H9 (cell line): ENCODE results near the gene DNAJC12. TPM values are rescaled to one million over a fixed set of nuclear protein-coding genes. Genes with fewer than 3 reads are reported as not detected.

Experiments
- DNase-seq: peaks from one replicate; pipeline ENCODE4 v3.0.0-alpha.2; 2017
- H2AFZ ChIP-seq: one replicate; pipeline ENCODE4 v1.6.1; 2013; ENCODE audit warnings: mild to moderate bottlenecking, low read length, control low read depth, moderate library complexity
- H2AK5ac ChIP-seq: 2 replicates; pipeline ENCODE4 v1.6.1; 2013; ENCODE audit warnings: low read length, control low read depth, mixed read lengths; ENCODE audit not compliant: insufficient read length
- H2BK120ac ChIP-seq: one replicate; pipeline ENCODE4 v1.6.1; 2013; ENCODE audit warnings: low read depth, mild to moderate bottlenecking, low read length, control low read depth, inconsistent platforms; ENCODE audit not compliant: poor library complexity, severe bottlenecking
- H2BK12ac ChIP-seq: 2 replicates; pipeline ENCODE4 v1.6.1; 2013; ENCODE audit warnings: low read length, control low read depth, mixed read lengths, low read depth; ENCODE audit not compliant: insufficient read length
- H2BK15ac ChIP-seq: 2 replicates; pipeline ENCODE4 v1.6.1; 2013; ENCODE audit warnings: low read depth, low read length, control low read depth
- H2BK20ac ChIP-seq: one replicate; pipeline ENCODE4 v1.6.1; 2013; ENCODE audit warnings: low read depth, mild to moderate bottlenecking, low read length, control low read depth, inconsistent platforms; ENCODE audit not compliant: poor library complexity, severe bottlenecking
- H2BK5ac ChIP-seq: 2 replicates; pipeline ENCODE4 v1.6.1; 2013; ENCODE audit warnings: low read length, control low read depth, mixed read lengths; ENCODE audit not compliant: insufficient read length
- H3K14ac ChIP-seq: 2 replicates; pipeline ENCODE4 v1.6.1; 2013; ENCODE audit warnings: low read length, control low read depth; ENCODE audit not compliant: insufficient read depth
- H3K18ac ChIP-seq: 2 replicates; pipeline ENCODE4 v1.6.1; 2013; ENCODE audit warnings: low read depth, mild to moderate bottlenecking, mixed read lengths, low read length, control low read depth; ENCODE audit not compliant: insufficient read length
- H3K23ac ChIP-seq: 2 replicates; pipeline ENCODE4 v1.6.1; 2013; ENCODE audit warnings: low read length, control low read depth, mixed read lengths, low read depth; ENCODE audit not compliant: insufficient read length
- H3K23me2 ChIP-seq: 2 replicates; pipeline ENCODE4 v1.6.1; 2013; ENCODE audit warnings: low read depth, mild to moderate bottlenecking, mixed read lengths, low read length, control low read depth; ENCODE audit not compliant: insufficient read length, poor library complexity, severe bottlenecking
- H3K27ac ChIP-seq: 2 replicates; pipeline ENCODE4 v1.5.1; 2013; ENCODE audit warnings: low read length, control low read depth, mixed read lengths, low read depth; ENCODE audit not compliant: insufficient read length
- H3K27me3 ChIP-seq: 2 replicates; pipeline ENCODE4 v1.6.1; 2013; ENCODE audit warnings: low read length, control low read depth, inconsistent platforms; ENCODE audit not compliant: insufficient read depth
- H3K4ac ChIP-seq: 2 replicates; pipeline ENCODE4 v1.6.1; 2013; ENCODE audit warnings: low read depth, mild to moderate bottlenecking, control low read depth, inconsistent platforms, low read length, moderate library complexity
- H3K4me1 ChIP-seq: 2 replicates; pipeline ENCODE4 v1.6.1; 2013; ENCODE audit warnings: low read length, control low read depth, inconsistent platforms; ENCODE audit not compliant: insufficient read depth
- H3K4me2 ChIP-seq: 2 replicates; pipeline ENCODE4 v1.6.1; 2013; ENCODE audit warnings: low read length, control low read depth, mixed read lengths; ENCODE audit not compliant: insufficient read length, insufficient read depth
- H3K56ac ChIP-seq: 2 replicates; pipeline ENCODE4 v1.6.1; 2013; ENCODE audit warnings: low read depth, mild to moderate bottlenecking, mixed read lengths, low read length, control low read depth; ENCODE audit not compliant: insufficient read length
- H3K79me1 ChIP-seq: 2 replicates; pipeline ENCODE4 v1.6.1; 2013; ENCODE audit warnings: low read depth, mild to moderate bottlenecking, moderate library complexity, low read length, control low read depth, inconsistent platforms; ENCODE audit not compliant: insufficient read depth, poor library complexity, severe bottlenecking
- H3K79me2 ChIP-seq: 2 replicates; pipeline ENCODE4 v1.6.1; 2013; ENCODE audit warnings: low read length, control low read depth, inconsistent platforms; ENCODE audit not compliant: insufficient read depth
- H3K9ac ChIP-seq: 2 replicates; pipeline ENCODE4 v1.6.1; 2013; ENCODE audit warnings: low read length, control low read depth, mixed read lengths; ENCODE audit not compliant: insufficient read length; ENCODE audit errors: extremely low read depth
- H3K9me3 ChIP-seq: one replicate; pipeline ENCODE4 v1.6.1; 2013; ENCODE audit warnings: low read depth, low read length, inconsistent platforms; ENCODE audit not compliant: control insufficient read depth
- H3T11ph ChIP-seq: one replicate; pipeline ENCODE4 v1.6.1; 2013; ENCODE audit warnings: mild to moderate bottlenecking, low read length, control low read depth, inconsistent platforms
- H4K20me1 ChIP-seq: one replicate; pipeline ENCODE4 v1.6.1; 2013; ENCODE audit not compliant: control insufficient read depth, insufficient read length, insufficient read depth
- H4K5ac ChIP-seq: 2 replicates; pipeline ENCODE4 v1.6.1; 2013; ENCODE audit warnings: low read depth, mild to moderate bottlenecking, mixed read lengths, low read length, control low read depth; ENCODE audit not compliant: insufficient read length
- H4K8ac ChIP-seq: replicated peaks from 2 replicates; pipeline ENCODE4 v1.6.1; 2013; ENCODE audit warnings: low read length, control low read depth, mixed read lengths, low read depth; ENCODE audit not compliant: insufficient read length
- H4K91ac ChIP-seq: 2 replicates; pipeline ENCODE4 v1.6.1; 2013; ENCODE audit warnings: low read depth, mild to moderate bottlenecking, moderate library complexity, mixed read lengths, low read length, control low read depth; ENCODE audit not compliant: insufficient read length
- H3K27ac Mint-ChIP-seq, 3 experiments: 2 replicates in 2 of 3; 3 replicates in 1 of 3; pipeline ENCODE4 v1.8.0; 2020 to 2021; ENCODE audit warnings: mixed read lengths in 3 of 3, mild to moderate bottlenecking in 1 of 3, moderate library complexity in 1 of 3
- H3K27me3 Mint-ChIP-seq: 2 replicates; pipeline ENCODE4 v1.8.0; 2021; ENCODE audit warnings: low read depth, mild to moderate bottlenecking, moderate library complexity, mixed read lengths
- H3K36me3 Mint-ChIP-seq, 3 experiments: 2 replicates in 2 of 3; 3 replicates in 1 of 3; pipeline ENCODE4 v1.8.0; 2020 to 2021; ENCODE audit warnings: low read depth in 3 of 3, mixed read lengths in 3 of 3; ENCODE audit not compliant: insufficient read depth in 1 of 3
- H3K4me1 Mint-ChIP-seq, 2 experiments: 2 replicates each; pipeline ENCODE4 v1.8.0; 2020; ENCODE audit warnings: mixed read lengths in 2 of 2
- H3K4me3 Mint-ChIP-seq, 2 experiments: 2 replicates in 1 of 2; 3 replicates in 1 of 2; pipeline ENCODE4 v1.8.0; 2020 to 2021; ENCODE audit warnings: mild to moderate bottlenecking in 2 of 2, mixed read lengths in 2 of 2, moderate library complexity in 1 of 2
- H3K9me3 Mint-ChIP-seq, 2 experiments: 2 replicates in 1 of 2; 3 replicates in 1 of 2; pipeline ENCODE4 v1.8.0; 2020; ENCODE audit warnings: mild to moderate bottlenecking in 2 of 2, mixed read lengths in 2 of 2, moderate library complexity in 1 of 2
- WGBS: extraction: QIAGEN DNeasy Blood & Tissue Kit; methylation state at CpG from one replicate; pipeline ENCODE4 v1.1.7; 2013; ENCODE audit warnings: missing lambda C conversion rate, low lambda C conversion rate, mixed read lengths; ENCODE audit not compliant: insufficient read length; ENCODE audit errors: extremely low coverage; 5-methylcytosine and 5-hydroxymethylcytosine counted together
- total RNA-seq: library from RNA; stranded (reverse); gene quantifications from 2 replicates; pipeline ENCODE4 v1.2.1, GENCODE V29; 2021
- TF ChIP-seq, protein P1 (sequence below): fragments of 200-600 bp; sonication (generic); conservative IDR thresholded peaks from 3 replicates; pipeline ENCODE4 v1.8.0; 2021; ENCODE audit warnings: antibody characterized with exemption, mild to moderate bottlenecking

Gene DNAJC12
- total RNA-seq, 1 experiment from 2014 or later: 0.85 TPM

GRCh38 chr10:67771200-67771599 is 66.8 kb downstream of the DNAJC12 start:
- no peak overlapping the region for H2AFZ ChIP-seq

More at GRCh38 chr10:67771200-67771599, 66.8 kb downstream of the DNAJC12 start:
- DNase-seq: no peak
- H3K4ac ChIP-seq: no peak overlapping the region
- no peaks in the 10 kb centered on the region for H3K9me3 Mint-ChIP-seq
- H4K5ac ChIP-seq: no peak overlapping the region
- H3K23me2 ChIP-seq: no peaks in the 10 kb centered on the region
- H3T11ph ChIP-seq: no peak overlapping the region
- no peak overlapping the region for H4K8ac ChIP-seq
- H3K27ac Mint-ChIP-seq: no peak overlapping the region; a peak in 1 of 7 replicates
- no peak overlapping the region for H3K23ac ChIP-seq
- H3K27me3 ChIP-seq: no peaks in the 10 kb centered on the region
- H2BK12ac ChIP-seq: no peak overlapping the region
- no peak overlapping the region for H3K9ac ChIP-seq
- no peak overlapping the region for H2BK15ac ChIP-seq
- H3K18ac ChIP-seq: no peak overlapping the region
- no peaks in the 10 kb centered on the region for H3K79me2 ChIP-seq
- H3K4me1 ChIP-seq: no peaks in the 10 kb centered on the region; the same call in 1 of the 2 replicates
- no peak overlapping the region for H3K4me2 ChIP-seq
- H3K27ac ChIP-seq: no peak overlapping the region
- no peak overlapping the region for H4K91ac ChIP-seq
- no peaks in the 10 kb centered on the region for H4K20me1 ChIP-seq
- no peak overlapping the region for H2BK5ac ChIP-seq
- H2BK20ac ChIP-seq: no peak overlapping the region
- no peak overlapping the region for H2BK120ac ChIP-seq
- TF ChIP-seq, protein P1, sequence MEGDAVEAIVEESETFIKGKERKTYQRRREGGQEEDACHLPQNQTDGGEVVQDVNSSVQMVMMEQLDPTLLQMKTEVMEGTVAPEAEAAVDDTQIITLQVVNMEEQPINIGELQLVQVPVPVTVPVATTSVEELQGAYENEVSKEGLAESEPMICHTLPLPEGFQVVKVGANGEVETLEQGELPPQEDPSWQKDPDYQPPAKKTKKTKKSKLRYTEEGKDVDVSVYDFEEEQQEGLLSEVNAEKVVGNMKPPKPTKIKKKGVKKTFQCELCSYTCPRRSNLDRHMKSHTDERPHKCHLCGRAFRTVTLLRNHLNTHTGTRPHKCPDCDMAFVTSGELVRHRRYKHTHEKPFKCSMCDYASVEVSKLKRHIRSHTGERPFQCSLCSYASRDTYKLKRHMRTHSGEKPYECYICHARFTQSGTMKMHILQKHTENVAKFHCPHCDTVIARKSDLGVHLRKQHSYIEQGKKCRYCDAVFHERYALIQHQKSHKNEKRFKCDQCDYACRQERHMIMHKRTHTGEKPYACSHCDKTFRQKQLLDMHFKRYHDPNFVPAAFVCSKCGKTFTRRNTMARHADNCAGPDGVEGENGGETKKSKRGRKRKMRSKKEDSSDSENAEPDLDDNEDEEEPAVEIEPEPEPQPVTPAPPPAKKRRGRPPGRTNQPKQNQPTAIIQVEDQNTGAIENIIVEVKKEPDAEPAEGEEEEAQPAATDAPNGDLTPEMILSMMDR: no peak
- WGBS: no CpG with 5 or more reads among the region's 3 CpGs
- H3K14ac ChIP-seq: no peak overlapping the region
- H3K36me3 Mint-ChIP-seq: no peaks in the 10 kb centered on the region
- H3K79me1 ChIP-seq: no peaks in the 10 kb centered on the region
- H2AK5ac ChIP-seq: no peak overlapping the region
- no peaks in the 10 kb centered on the region for H3K27me3 Mint-ChIP-seq
- no peak overlapping the region for H3K4me3 Mint-ChIP-seq
- H3K56ac ChIP-seq: no peak overlapping the region
- no peaks in the 10 kb centered on the region for H3K9me3 ChIP-seq
- H3K4me1 Mint-ChIP-seq: peaks cover 7 to 9% of the 10 kb centered on the region in 2 experiments
